GM21825 (cell line): ENCODE measurements around the gene ABCC1.

Experiments
- ATAC-seq: cut with Tn5 transposase; IDR thresholded peaks from one replicate; pipeline ENCODE4 v1.9.1; 2021; ENCODE audit warnings: mild to moderate bottlenecking, moderate library complexity; ENCODE audit not compliant: unreplicated experiment

Gene ABCC1

DNA sequence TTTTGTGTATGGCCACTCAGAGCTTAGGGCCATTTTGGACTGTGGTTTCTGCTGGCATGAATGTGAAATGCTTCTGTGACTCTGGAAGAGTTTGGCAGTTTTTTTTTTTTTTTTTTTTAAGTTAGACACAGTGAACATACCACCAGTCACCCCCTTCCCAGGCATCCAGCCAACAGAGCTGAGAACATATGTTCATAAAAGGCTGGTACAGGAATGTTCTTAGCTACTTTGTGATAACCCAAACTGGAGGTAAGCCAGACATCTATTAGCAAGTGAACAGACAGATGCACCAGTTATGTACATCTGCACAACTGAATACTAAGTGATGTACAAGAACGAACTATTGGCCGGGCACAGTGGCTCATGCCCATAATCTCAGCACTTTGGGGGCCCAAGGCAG is 92.7 kb downstream of the ABCC1 start:
- ATAC-seq, result no peak

DNA sequence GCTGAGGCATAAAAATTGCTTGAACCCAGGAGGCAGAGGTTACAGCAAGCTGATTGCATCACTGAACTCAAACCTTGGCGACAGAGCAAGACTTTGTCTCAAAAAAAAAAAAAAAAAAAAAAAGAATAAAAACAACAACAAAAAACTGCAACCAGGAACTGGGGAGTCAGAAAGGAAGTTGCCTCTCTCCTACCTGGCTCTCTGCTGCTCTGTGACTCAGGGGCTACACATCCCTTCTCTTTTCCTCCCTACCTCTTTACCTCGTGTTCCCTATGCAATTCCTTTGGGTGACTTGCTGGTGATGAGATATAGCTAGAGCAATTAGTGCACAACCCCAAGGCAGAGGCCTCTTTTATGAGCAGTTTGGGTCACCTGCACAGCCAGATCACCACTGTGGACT is 95.9 kb downstream of the ABCC1 start:
- no peak for ATAC-seq

DNA sequence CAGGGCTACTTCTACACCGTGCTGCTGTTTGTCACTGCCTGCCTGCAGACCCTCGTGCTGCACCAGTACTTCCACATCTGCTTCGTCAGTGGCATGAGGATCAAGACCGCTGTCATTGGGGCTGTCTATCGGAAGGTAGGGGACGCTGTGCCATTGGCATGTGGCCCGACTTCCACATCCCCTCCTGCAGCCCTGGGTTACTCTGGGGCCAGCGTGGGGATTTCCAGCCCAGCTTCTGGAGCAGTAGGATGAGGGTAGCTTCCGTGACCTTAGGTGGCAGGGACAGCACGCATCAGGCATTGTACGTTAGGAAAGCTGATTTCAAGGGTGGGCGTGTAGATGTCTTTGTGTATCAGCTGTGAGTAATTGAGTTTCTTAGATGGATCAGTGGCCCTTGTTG is 96.5 kb downstream of the ABCC1 start:
- no peak for ATAC-seq

DNA sequence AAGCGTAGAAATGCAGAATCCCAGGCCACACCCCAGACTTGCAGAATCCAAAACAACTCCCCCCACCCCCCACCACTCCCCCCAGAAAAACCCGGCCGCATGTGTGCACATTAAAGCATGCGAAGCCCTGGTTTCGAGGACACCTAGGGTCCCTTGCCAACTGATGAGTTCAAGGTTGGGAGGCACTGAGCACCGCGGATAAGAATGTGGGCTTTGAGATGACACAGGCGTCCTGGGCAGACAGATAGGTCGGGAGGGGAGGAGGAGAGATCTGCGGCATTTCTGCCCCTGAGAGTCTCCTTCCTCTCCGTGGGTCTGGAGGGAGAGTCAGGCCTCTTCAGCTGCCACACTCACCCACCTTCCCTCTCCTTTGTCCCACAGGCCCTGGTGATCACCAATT is 98.3 kb downstream of the ABCC1 start:
- ATAC-seq, result no peak

DNA sequence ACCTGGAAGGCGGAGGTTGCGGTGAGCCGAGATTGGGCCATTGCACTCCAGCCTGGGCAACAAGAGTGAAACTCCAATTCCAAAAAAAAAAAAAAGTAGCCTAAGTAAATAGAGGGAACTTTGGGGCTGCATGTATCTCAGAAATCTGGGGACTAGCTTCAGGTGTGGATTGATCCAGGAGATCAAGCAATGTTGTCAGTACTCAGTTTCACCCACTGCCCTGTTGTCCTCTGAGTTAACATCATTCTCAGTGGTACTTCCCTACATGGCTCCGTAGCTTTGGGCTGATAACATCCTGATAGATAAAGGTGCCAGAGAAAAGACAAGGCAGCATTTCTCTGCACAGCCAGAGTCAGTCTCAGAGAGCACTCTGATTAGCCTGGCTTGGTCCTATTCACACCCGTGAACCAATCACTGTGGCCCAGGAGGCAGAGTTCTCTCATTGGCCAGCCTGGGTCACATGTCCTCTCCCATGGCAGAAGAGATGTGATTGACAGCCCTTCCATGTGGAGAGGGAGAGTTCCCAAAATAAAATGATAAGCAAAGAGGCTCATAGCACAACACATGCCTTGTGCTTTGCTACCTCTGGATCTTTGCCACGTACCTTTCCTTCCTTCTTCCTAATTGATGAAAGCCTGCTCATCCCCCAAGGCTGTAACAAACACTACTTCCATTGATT is 99.6 kb downstream of the ABCC1 start:
- no peak for ATAC-seq

DNA sequence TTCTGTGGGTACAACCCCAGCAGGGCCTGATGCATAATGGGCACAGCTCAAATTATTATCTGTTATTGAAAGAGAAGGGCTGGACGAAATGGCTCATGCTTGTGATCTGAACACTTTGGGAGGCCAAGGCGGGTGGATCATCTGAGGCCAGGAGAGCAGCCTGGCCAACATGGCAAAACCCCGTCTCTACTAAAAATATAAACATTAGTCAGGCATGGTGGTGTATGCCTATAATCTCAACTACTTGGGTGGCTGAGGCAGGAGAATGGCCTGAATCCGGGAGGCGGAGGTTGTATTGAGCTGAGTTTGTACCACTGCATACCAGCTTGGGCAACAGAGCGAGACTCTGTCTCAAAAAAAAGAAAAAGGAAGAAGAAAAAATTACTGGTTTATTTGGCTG is 100.7 kb downstream of the ABCC1 start:
- no peak for ATAC-seq

DNA sequence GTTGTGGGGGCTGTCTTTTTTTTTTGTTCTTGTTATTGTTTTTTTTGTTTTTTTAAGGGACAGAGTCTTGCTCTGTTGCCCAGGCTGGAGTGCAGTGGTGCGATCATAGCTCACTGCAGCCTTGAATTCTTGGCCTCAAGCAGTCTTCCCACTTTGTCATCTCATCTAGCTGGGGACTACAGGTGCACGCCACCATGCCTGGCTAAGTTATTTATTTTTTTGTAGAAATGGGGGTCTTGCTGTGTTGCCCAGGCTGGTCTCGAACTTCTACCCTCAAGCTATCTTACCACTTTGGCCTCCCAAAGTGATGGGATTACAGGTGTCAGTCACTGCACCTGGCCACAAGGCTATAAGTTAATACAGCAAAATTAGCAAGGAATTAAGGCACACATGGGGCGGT is 101.7 kb downstream of the ABCC1 start:
- no peak for ATAC-seq

DNA sequence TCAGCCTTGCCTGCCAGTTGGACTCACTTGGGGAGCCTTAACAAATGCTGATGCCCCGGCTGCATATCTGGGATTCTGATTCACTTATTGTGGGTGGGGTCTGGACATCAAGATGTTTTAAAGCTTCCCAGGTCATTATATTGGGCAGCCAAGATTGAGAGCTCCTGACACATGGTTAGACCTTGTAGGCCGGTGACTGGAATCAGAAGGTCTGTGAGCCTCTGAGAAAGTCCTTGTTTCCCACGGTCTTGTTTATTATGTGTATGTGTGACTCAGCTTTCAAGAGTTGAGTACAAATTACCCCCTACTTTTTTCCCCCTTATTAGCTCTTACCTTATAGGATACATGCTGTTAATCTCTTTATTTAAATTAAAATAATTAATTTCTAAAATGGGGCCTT is 103.5 kb downstream of the ABCC1 start:
- no peak for ATAC-seq

DNA sequence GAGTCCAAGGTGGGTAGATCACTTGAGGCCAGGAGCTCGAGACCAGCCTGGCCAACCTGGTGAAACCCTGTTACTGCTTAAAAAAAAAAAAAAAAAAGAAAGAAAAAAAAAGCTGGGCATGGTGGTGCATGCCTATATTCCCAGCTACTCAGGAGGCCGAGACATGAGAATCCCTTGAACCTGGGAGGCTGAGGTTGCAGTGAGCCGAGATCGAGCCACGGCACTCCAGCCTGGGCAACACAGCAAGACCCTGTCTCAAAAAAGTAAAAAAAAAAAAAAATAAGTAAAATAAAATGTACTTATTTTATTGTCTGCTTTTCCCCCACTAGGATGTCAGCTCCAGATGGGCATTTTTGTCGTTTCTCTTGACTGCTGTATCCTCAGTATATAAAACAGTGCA is 107.7 kb downstream of the ABCC1 start:
- no peak for ATAC-seq

DNA sequence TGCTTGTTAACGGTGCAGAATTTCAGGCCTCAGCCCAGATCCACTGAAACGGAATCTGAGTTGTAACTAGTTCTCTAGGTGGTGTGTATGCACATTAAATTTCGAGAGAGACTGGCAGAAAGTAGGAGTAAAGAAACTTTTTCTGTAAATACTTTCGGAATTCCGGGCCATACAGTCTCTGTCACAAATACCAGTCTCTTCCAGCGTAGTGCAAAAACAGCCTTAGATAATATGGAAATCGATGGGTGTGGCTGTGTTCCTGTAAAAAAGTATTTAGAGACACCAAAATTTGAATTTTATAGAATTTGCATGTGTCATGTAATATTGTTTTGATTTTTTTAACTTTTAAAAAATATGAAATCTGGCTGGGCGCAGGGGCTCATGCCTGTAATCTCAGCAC is 109.7 kb downstream of the ABCC1 start:
- no peak for ATAC-seq

DNA sequence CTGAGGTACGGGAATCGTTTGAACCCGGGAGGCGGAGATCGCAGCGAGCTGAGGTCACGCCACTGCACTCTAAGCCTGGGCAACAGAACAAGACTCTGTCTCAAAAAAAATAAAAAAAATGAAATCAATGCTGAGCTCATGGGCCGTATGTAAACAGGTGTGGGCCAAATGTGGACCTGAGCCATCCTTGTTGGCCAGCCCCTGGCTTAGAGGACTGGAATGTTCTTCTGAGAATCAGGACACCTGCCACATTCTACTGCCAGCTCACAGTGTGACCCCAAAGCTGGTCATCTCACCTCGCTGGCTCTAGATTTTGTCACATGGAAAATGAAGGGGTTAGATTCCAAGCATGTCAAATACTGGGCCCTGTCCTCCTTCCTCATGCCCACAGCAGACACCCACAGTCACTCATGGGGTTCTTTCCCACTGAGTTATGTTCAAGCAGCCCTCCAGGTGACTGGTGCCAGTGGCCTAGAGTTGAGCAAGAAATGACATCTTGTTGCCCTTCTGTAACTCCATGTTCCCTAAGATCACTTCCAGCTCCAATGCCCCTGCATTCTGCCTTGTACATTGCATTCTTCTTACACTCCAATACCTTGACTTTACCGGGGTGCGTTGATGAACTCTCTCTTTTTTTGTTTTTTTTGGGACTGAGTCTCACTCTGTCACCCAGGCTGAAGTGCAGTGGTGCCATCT is 110.6 kb downstream of the ABCC1 start:
- ATAC-seq, result no peak

DNA sequence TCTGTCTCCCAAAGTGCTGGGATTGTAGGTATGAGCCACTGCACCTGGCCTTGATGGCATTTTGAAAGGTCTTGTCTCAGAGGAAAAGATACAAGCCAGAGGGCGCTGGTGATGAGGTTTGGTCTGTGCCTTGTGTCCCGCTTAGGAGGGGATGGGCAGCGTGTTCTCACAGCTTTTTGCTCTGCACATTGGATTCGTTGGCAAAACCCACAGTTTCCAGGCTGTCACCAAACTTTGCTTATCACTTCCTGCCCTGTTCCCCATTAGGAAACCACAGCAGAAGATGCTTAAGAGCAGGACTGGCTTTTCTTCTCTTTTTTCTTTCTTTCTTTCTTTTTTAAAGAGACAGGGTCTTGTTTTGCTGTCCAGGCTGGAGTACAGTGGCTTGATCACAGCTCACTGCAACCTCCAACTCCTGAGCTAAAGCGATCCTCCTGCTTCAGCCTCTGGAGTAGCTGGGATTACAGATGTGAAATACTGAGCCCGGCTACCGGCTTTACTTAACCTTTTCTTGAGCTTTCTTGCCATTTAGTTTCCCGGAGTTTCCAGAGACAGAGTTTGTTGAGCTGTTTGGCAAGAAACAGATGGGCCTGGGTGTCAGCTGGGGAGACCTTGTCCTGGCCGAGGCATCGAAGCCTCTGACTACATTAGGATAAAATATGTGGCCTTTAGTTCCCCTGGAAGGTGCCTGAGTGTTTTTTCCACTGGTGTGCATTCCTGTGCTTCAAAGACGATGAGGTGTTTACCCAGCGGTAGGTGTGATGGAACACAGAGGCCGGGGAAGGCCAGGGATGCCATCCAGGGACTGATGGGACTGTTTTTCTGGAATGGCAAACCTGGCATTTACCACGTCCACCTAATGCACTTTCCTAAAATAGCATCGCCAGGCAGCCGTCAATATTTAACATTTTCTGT is 112.9 kb downstream of the ABCC1 start:
- no peak for ATAC-seq

DNA sequence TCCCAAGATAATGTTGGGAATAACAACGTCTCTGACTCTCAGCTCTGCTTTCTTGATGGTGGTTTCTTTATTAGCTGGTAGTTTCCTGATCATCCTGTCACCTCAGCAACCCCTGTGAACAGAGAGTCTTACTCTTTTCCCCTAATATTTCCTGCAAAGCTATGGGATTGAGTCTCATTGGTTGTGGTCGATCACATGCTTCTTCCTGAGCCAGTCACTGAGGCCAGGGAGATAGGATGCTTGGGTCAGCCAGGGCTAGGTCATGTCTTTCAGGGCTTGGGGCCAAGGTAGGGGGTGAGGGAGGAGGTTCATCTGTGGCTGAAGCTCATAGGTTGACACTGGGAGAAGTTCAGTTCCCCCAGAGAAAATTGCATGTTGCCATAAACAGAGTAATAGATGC is 114.3 kb downstream of the ABCC1 start:
- ATAC-seq, result no peak

DNA sequence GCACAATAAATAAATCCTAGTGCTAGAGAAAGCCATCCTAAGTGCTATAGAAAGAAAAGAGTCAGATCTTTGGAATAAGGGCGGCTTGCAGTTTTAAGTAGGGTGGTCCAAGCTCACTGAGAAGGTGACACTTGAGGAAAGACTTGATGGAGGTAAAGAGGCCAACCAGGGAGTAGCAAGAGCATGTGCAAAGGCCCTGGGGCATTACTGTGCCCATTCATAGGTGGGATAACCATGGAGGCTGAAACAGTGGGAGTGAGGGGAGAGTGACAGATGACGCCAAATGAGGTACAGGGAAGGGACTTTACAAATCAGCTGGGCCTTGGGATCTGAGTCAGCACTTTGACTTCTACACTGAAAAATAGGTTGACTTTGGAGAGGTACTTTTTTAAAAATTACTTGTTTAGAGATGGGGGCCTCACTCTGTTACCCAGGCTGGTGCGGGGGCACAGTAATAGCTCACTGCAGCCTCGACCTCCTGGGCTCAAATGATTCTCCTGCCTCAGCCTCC is 115.5 kb downstream of the ABCC1 start:
- ATAC-seq, result no peak

DNA sequence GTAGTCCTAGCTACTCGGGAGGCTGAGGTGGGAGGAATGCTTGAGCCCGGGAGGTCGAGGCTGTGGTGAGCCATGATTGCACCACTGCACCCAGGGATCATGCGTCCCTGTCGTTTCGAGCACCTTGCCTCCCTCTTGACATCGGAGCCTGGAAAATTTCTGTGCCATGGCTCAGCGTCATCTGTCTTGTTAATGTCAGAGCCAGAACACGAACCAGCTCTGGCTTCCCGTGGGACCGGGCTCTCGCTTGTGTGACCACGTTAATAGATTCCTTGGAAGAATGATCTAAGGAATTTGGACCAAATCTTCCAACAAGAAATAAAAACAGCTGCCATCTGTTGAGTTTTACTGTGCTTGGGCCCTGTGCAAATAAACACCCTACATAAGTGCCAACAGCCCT is 117.7 kb downstream of the ABCC1 start:
- ATAC-seq, result no peak

DNA sequence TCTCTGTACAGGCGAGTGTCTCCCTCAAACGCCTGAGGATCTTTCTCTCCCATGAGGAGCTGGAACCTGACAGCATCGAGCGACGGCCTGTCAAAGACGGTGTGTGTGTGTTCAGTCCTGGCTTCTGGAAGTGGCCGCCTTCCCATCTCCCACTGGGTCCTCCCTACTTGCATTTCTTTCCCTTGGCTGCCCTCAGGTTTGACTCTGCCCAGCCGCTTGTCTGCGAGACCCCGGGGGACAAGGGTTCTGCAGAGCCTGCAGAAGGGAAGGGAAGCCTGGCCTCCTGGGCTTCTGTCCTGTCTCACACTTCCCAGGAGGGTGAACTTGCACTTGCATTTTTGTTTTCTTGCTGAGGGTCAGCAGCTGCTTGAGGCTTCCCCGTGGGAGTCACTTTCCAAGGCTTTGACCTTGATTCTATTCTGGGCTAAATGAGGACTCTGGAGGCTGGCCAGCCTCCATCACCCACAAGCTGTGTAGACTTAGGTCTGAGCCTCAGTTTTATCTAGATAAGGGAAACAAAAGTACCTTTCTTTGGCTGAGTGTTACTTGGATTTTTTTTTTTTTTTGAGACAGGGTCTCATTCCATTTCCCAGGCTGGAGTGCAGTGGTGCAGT is 122.3 kb downstream of the ABCC1 start:
- no peak for ATAC-seq

DNA sequence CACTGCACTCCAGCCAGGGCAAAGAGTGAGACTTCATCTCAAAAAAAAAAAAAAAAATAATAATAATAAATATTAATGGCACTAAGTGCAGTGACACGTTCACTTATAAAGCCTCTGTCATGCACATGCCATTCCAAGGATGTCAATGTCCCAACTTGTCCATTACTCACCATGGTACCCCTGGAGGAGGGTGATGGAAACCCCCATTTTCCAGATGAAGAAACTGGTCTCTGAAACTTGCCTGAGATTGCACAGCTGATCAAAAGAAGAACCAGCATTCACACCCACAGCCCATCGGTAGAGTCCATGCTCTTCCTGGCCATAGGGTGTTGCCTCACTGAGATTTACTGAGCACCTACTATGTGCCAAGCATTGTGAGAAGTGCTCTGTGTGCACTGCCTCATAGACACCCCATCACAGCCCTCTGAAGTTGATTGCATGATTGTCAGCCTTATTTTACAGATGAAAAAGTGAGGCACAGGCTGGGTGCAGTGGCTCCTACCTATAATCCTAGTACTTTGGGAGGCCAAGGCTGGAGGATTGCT is 123.7 kb downstream of the ABCC1 start:
- no peak for ATAC-seq

DNA sequence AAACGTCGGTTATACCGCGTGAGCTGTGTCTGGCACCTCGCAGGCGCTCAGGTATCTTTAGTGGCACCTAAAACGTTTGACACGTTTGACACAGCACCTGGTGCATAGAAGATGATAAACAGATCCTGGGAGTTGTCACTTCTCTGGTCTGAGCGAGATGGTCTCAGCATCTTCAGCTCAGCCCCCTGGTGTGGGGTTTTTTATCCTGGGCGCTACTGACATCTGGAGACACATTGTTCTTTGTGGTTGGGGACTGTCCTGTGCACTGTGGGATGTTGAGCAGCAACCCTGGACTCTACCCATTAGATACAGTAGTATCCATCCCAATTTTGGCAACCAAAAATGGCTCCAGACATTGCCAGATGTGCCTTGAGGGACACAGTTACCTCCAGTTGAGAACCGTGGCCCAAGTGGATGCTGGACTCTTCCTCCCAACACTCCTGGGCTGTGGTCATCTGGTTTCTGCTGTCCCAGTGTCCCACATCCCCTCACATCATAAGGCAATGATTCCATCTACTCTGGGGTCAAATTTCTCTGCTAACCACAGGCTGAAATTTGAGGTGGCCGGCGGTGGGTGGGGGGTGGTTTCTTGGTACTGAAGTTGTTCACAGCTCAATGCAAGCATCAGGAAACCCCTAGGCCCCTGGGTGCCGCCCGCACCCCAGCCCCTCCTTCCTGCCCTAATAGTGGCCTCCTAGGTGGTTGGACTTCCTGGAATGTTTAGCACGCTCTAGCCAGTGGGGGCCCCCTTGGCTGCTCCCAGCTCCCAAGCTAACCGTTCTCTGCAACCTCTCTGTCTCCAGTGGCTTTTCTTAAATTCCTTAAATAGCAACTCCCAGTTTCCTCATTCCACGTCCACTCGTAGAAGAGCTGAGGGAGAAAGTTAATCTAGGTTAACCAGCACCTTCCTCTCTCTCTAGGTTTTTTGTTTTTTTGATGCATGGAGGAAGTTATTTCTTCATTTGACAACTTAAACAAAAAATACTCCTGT is 124.8 kb downstream of the ABCC1 start:
- ATAC-seq, result no peak

DNA sequence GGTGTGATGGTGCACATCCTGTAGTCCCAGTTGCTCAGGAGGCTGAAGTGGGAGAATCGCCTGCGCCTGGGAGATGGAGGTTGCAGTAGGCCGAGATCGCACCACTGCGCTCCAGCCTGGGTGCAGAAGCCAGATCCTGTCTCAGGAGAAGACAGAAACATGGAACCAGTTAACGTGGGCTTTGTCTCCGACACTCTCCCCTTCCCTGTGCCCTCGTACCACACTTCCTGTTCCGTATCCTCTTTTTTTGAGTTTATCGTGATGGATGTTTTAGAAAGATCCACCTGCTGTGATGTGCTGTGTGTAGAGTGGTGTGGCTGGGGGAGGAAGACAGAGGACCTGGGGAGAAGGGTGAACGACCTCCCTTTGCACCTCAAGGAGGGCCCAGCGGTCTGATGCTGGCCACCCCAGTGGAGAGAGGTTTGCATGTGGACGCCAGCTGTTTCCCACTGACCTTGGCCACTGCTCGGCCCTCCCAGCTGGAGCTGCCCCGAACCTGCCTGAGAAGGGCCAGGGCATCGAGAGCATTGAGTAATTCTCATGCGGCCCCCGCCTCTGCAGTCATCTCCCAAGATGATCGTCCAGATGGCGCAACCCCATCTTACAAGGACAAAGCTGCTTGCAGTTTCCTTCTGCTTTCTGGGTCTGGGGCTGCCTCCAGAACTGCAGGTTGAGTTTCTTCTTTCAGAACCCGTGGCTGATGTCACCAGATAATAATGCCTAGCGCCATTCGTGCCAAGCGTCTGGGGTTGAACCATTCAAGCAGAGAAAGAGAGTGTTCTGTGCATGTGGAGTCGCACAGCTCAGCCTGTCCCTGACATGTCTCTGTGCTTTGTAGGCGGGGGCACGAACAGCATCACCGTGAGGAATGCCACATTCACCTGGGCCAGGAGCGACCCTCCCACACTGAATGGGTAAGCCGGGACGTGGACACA is 126.3 kb downstream of the ABCC1 start:
- ATAC-seq, result no peak
